CD14-positive monocyte (primary cell): ENCODE results near the gene EFHB. TPM values are rescaled to one million over a fixed set of nuclear protein-coding genes. Genes with fewer than 3 reads are reported as not detected.
"Not testable (repeated sequence)": the region's sequence is repeated elsewhere in the genome, so short reads cannot be mapped to it uniquely, and the experiment has no call there.

Experiments
- DNase-seq, 3 donors: peaks; one replicate each; pipeline ENCODE4 v3.0.0-alpha.2; 2011 to 2022
- H2AFZ ChIP-seq: 2 replicates; pipeline ENCODE4 v1.6.0; 2012; ENCODE audit warnings: mild to moderate bottlenecking, low read depth, low read length, inconsistent platforms; ENCODE audit not compliant: insufficient read depth, poor library complexity, severe bottlenecking
- H3K27ac ChIP-seq, 2 donors: 1 replicate in 1 of 2; 2 replicates in 1 of 2; pipeline ENCODE4 v1.5.1; 2012 to 2013; ENCODE audit warnings: low read length in 2 of 2, control low read depth in 1 of 2, inconsistent platforms in 1 of 2, low read depth in 1 of 2, mild to moderate bottlenecking in 1 of 2
- H3K27me3 ChIP-seq, 2 donors: one replicate each; pipeline versions ENCODE4 v1.6.0 to v1.6.1; 2011 to 2013; ENCODE audit warnings: low read length in 2 of 2; ENCODE audit not compliant: control insufficient read depth in 2 of 2, insufficient read depth in 2 of 2
- H3K36me3 ChIP-seq, 2 donors: replicated peaks in 1 of 2; 1 replicate in 1 of 2; 2 replicates in 1 of 2; pipeline versions ENCODE4 v1.5.1 to v1.6.1; 2012 to 2013; ENCODE audit warnings: low read length in 2 of 2, control low read depth in 1 of 2, inconsistent platforms in 1 of 2, mild to moderate bottlenecking in 1 of 2; ENCODE audit not compliant: insufficient read depth in 2 of 2, control insufficient read depth in 1 of 2
- H3K4me1 ChIP-seq, 2 donors: 1 replicate in 1 of 2; 2 replicates in 1 of 2; pipeline versions ENCODE4 v1.5.1 to v1.6.1; 2012 to 2013; ENCODE audit warnings: low read length in 2 of 2, control low read depth in 1 of 2, inconsistent platforms in 1 of 2, mild to moderate bottlenecking in 1 of 2, moderate library complexity in 1 of 2; ENCODE audit not compliant: insufficient read depth in 2 of 2, control insufficient read depth in 1 of 2
- H3K4me2 ChIP-seq: replicated peaks from 2 replicates; pipeline ENCODE3; 2012; ENCODE audit warnings: low read length, moderate library complexity, mild to moderate bottlenecking; ENCODE audit not compliant: poor library complexity, severe bottlenecking; ENCODE audit errors: extremely low read depth
- H3K4me3 ChIP-seq, 3 experiments: fragments of 200-600 bp in 1 of 3; sonication (generic) in 1 of 3; replicated peaks in 1 of 3; 1 replicate in 2 of 3; 2 replicates in 1 of 3; pipeline ENCODE4 v1.5.1; 2011 to 2013; ENCODE audit warnings: low read length in 3 of 3, mild to moderate bottlenecking in 3 of 3, control low read depth in 2 of 3, low read depth in 2 of 3, inconsistent platforms in 1 of 3, moderate library complexity in 1 of 3
- H3K79me2 ChIP-seq: 2 replicates; pipeline ENCODE4 v1.6.0; 2012; ENCODE audit warnings: mild to moderate bottlenecking, control low read depth, inconsistent platforms, low read length, moderate library complexity; ENCODE audit not compliant: insufficient read depth
- H3K9ac ChIP-seq: 2 replicates; pipeline ENCODE4 v1.6.0; 2017; ENCODE audit warnings: low read length, mild to moderate bottlenecking; ENCODE audit not compliant: insufficient read depth, poor library complexity, severe bottlenecking
- H3K9me3 ChIP-seq, 2 donors: replicated peaks in 1 of 2; 1 replicate in 1 of 2; 2 replicates in 1 of 2; pipeline versions ENCODE4 v1.5.1 to v1.6.1; 2012 to 2013; ENCODE audit warnings: low read length in 2 of 2, control low read depth in 1 of 2; ENCODE audit not compliant: control insufficient read depth in 1 of 2, insufficient read depth in 1 of 2
- H4K20me1 ChIP-seq: 2 replicates; pipeline ENCODE4 v1.6.0; 2012; ENCODE audit warnings: mild to moderate bottlenecking, low read length, control low read depth, moderate library complexity; ENCODE audit not compliant: insufficient read depth
- H3K27ac Mint-ChIP-seq, 7 donors: one replicate each; pipeline ENCODE4 v1.8.0; 2020; ENCODE audit warnings: mild to moderate bottlenecking in 7 of 7, mixed read lengths in 7 of 7, moderate library complexity in 6 of 7, inconsistent platforms in 2 of 7
- H3K27me3 Mint-ChIP-seq, 3 donors: one replicate each; pipeline ENCODE4 v1.8.0; 2021 to 2022; ENCODE audit warnings: low read depth in 3 of 3, mild to moderate bottlenecking in 3 of 3, mixed read lengths in 3 of 3, moderate library complexity in 3 of 3, inconsistent platforms in 1 of 3
- H3K36me3 Mint-ChIP-seq, 2 donors: one replicate each; pipeline ENCODE4 v1.8.0; 2020; ENCODE audit warnings: mixed read lengths in 2 of 2, inconsistent platforms in 1 of 2, mild to moderate bottlenecking in 1 of 2
- H3K4me1 Mint-ChIP-seq: one replicate; pipeline ENCODE4 v1.8.0; 2020; ENCODE audit warnings: mild to moderate bottlenecking, mixed read lengths
- H3K4me3 Mint-ChIP-seq, 2 donors: one replicate each; pipeline ENCODE4 v1.8.0; 2020; ENCODE audit warnings: mild to moderate bottlenecking in 2 of 2, mixed read lengths in 2 of 2, moderate library complexity in 1 of 2
- H3K9me3 Mint-ChIP-seq, 7 donors: one replicate each; pipeline ENCODE4 v1.8.0; 2020 to 2022; ENCODE audit warnings: mixed read lengths in 7 of 7, mild to moderate bottlenecking in 6 of 7, moderate library complexity in 6 of 7, inconsistent platforms in 2 of 7
- WGBS: methylation state at CpG from one replicate; pipeline ENCODE4 v1.1.5; 2013; ENCODE audit warnings: missing lambda C conversion rate; ENCODE audit not compliant: insufficient coverage; 5-methylcytosine and 5-hydroxymethylcytosine counted together
- intact Hi-C, 2 donors: fragments of 100-400 bp; cut with micrococcal nuclease; formaldehyde crosslinking; loops; one replicate each; pipeline versions ENCODE4 v1.15.0 to v1.15.1; 2023
- polyA plus RNA-seq, 3 donors: library from polyadenylated mRNA; depleted of rRNA in 1 of 3; unstranded in 2 of 3; stranded (reverse) in 1 of 3; fragments of 300-500 nt in 2 of 3; fragments of >200 nt in 1 of 3; fragmentation: Illumina TruSeq in 2 of 3; gene quantifications; 1 replicate in 2 of 3; 2 replicates in 1 of 3; pipeline ENCODE4 v1.2.3, GENCODE V29; 2012 to 2021

EFHB gene
- polyA plus RNA-seq, 3 donors = 0.16 to 0.80 (median 0.73) TPM

DNA sequence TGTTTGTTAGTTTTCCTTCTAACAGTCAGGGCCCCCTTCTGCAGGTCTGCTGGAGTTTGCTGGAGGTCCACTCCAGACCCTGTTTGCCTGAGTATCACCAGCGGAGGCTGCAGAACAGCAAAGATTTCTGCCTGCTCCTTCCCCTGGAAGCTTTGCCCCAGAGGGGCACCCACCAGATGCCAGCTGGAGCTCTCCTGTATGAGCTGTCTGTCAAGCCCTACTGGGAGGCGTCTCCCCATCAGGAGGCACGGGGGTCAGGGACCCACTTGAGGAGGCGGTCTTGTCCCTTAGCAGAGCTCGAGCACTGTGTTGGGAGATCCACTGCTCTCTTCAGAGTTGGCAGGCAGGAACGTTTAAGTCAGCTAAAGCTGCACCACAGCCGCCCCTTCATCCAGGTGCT, 87.4 kb downstream of the EFHB start:
- H3K4me3 Mint-ChIP-seq, H3K79me2 ChIP-seq, H3K27ac ChIP-seq, H3K4me3 ChIP-seq, H3K4me2 ChIP-seq, H3K36me3 Mint-ChIP-seq, H3K9ac ChIP-seq, intact Hi-C loops, H3K4me1 ChIP-seq, H4K20me1 ChIP-seq, H3K27me3 Mint-ChIP-seq, H3K36me3 ChIP-seq, DNase-seq, H2AFZ ChIP-seq, H3K27me3 ChIP-seq, H3K27ac Mint-ChIP-seq, H3K4me1 Mint-ChIP-seq: not testable (repeated sequence)
- WGBS = 95% methylated on average over 7 of the region's 7 CpGs
- peaks cover 8 to 19% (median 17%) of the 10 kb centered on the region in 7 donors for H3K9me3 Mint-ChIP-seq
- H3K9me3 ChIP-seq = peaks cover 0 to 11% of the 10 kb centered on the region in 2 donors

Other genes with a start within 250 kb of the EFHB start
- gene RAB5A, start 12.9 kb upstream of the EFHB start, polyA plus RNA-seq = 10 to 100 TPM; 25.7 to 60.2 (median 33.8) TPM
- gene PP2D1, start 78.0 kb upstream of the EFHB start, polyA plus RNA-seq = under 1 TPM in 2 of 3 donors, not detected in 1; 0.41 to 0.56 TPM
- gene KAT2B, start 106.2 kb upstream of the EFHB start, polyA plus RNA-seq = 10 to 100 TPM in 1 of 3 donors, 1 to 10 TPM in 2; 2.7 to 14.6 (median 3.5) TPM